Left colon (tissue), 2 donors: ENCODE measurements around the gene MS4A4A. TPM values are rescaled to one million over a fixed set of nuclear protein-coding genes. Genes with fewer than 3 reads are reported as not detected.
A peak's percentile ranks its signal among the peaks of the same experiment; 100 is the strongest.
"Not testable (repeated sequence)": the region's sequence is repeated elsewhere in the genome, so short reads cannot be mapped to it uniquely, and the experiment has no call there.

Experiments used
- ATAC-seq: fragments of 200-7000 bp; cut with Tn5 transposase; one replicate; pipeline ENCODE4 v1.9.1; 2020; ENCODE audit warnings: mild to moderate bottlenecking, moderate library complexity
- DNase-seq, 2 donors: peaks; one replicate each; pipeline ENCODE4 v3.0.0-alpha.2; 2020
- intact Hi-C, 2 donors: fragments of 100-400 bp; cut with DNase I in 1 of 2; cut with micrococcal nuclease in 1 of 2; formaldehyde crosslinking; loops; one replicate each; pipeline versions ENCODE4 v1.11.2 to v1.14.0; 2022; cut with DNase I, micrococcal nuclease
- total RNA-seq, 2 donors: library from RNA; stranded (reverse); fragmentation: NEBNext Ultra II Directional; extraction: Animal tissue kit (Norgen Biotek cat#: 25700); gene quantifications; one replicate each; pipeline ENCODE4 v1.2.1, GENCODE V29; 2021
- donor health status: DM: no; HTN: no; CAD: no.
- donor health status: DM: yes; HTN: yes; CAD: no.

Gene MS4A4A
- total RNA-seq, 2 donors from 2014 or later = 7.6 to 16.8 TPM

DNA sequence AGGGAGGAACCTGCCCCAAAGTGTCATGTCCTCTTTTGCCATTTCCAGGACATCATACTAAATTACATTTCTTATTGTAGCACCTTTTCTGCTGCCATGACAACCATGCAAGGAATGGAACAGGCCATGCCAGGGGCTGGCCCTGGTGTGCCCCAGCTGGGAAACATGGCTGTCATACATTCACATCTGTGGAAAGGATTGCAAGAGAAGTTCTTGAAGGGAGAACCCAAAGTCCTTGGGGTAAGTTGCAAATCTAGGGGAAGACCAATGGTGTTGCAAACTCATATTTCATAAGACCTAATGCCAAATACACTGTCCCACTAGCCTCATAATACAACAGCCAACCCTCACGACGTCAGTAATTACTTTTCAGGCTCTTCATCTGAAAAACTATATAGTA, 11.7 kb downstream of the MS4A4A start:
- intact Hi-C loops = no loop called here
- no peak for DNase-seq
- ATAC-seq = no peak

DNA sequence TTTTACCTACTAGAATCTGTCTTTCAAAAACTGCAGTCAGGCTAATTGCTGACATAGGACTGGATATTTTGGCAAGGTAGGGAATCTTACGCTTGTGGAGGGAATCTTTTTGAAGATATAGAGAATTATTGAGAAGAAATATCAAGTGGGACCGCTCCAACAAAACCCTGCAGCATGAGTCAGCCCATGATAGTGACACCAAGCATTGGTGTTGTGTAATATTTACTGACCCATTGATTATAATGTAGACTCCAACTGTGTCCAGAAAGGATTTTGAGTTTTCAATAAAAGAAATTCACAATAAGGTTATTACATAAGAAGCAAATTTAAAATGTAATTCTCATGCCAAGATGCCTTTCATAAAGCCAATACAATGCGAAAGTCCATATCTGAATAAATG, 20.7 kb downstream of the MS4A4A start:
- ATAC-seq (no peak), DNase-seq (no peak)
- intact Hi-C loops = no loop called here

DNA sequence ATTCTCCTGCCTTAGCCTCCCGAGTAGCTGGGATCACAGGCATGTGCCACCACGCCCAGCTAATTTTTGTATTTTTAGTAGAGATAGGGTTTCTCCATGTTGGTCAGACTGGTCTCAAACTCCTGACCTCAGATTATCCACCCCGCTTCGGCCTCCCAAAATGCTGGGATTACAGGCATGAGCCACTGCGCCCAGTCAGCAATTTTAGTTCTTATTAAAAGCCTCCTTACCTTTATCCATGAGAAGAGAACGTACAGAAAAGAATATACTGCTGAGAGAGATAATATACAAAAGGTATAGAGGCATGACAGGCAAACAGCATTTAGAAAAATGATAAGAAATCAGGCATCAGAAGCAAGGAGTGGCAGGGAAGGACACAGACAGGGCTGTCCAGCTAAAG, 21.4 kb downstream of the MS4A4A start:
- intact Hi-C loops, DNase-seq, ATAC-seq: not testable (repeated sequence)

DNA sequence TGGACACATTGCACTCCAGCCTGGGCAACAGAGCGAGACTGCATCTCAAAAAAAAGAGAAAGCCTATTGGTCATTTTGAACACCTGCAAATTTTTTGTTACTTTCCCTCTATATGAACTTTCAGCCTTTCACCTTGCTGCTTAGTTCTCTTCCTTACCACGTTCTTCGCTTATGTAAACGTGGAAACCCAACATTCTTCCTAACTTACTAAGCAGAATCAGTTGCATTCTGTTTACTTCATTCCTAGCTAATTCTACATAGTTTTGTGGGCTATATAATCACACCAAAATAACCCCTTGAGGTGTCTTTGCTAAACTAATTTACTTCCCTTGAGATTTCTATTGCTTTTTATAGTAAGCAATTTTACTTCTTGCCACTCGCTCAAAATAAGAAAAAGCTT, 23.2 kb downstream of the MS4A4A start:
- no peak for ATAC-seq
- no peak for DNase-seq
- intact Hi-C loops = no loop called here

DNA sequence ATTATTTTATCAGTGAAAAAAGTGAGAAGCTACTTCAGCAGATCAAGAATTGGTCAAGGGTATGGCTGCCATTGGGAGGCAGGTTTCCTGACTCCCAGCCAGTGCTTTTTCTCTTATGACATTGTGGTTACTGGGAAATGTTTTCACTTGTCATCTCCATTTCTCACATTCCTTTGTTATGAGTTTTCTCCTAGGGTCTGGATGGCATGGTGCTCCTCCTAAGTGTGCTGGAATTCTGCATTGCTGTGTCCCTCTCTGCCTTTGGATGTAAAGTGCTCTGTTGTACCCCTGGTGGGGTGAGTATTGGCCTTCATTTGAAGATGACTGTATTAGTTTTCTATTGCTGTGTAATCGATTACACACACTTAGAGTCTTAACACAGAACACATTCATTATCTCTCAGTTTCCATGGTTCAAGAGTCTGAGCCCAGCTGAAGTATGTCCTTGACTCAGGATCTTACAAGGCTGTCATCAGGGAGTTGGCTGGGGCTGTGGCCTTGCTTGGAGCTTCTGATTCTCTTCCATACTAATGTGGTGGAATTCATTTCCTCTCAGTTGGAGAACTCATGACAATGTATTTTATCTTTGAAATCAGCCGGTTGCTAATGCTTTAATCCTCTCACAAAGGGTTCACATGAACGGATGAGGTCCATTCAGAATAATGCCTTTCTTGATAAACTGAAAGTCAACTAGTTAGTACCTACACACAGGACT, 25.6 kb downstream of the MS4A4A start:
- ATAC-seq (no peak), DNase-seq (no peak)
- intact Hi-C loops = no loop called here

DNA sequence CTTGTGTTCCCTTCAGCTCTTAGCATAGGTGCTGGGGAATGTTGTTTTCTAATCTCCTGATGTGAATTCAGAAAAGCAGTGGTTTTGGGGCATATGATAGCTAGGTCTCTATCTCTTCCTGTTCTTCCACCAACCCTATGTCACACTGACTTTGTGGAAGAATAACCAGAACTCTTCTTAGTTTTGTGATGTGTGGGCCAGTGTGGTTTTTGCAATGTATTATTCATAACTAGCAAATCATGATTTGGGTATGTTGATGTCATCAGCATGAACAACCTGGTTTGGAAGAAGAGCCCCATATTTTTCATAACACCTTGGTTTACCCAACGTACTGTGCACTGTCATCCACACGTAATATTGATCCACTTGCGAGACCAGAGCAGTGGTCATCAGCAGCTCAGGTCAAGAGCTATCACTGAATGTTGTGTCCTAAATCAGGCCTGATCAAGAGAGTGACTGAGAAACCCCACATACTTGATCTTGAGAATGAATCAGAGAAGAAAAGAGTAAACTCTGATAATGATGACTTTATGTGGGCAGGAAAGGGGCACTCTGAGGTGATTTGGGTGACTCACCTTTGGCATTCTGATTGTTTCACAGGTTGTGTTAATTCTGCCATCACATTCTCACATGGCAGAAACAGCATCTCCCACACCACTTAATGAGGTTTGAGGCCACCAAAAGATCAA, 27.2 kb downstream of the MS4A4A start:
- no peak for ATAC-seq
- intact Hi-C loops = no loop called here
- no peak for DNase-seq

DNA sequence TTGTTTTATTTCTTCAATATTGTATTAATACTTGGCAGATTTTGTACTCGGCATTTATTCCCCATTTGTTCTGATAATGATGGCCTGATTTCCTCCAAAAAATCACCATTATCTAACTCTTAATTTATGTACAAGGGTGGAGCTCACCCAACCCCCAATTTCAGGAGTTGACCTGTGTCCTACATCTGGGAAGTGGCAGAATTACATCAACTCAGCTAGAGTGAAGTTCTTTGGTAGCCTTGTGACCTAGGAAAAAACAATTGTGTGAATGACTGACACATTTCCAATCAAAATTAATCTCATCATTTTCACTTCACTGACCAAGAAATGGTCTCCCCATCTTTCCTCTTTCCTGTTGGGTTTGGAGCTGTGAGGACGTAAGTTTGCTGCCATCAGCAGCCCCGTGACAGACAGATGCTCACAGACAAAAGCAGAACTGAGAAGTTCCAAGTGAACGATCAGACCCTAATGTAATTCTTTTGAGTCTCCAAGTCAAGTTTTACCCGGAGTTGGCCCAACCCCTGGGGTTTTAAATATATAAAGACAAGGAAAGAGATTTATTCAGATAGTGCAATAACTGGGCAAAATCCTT, 30.0 kb downstream of the MS4A4A start:
- no peak for DNase-seq

DNA sequence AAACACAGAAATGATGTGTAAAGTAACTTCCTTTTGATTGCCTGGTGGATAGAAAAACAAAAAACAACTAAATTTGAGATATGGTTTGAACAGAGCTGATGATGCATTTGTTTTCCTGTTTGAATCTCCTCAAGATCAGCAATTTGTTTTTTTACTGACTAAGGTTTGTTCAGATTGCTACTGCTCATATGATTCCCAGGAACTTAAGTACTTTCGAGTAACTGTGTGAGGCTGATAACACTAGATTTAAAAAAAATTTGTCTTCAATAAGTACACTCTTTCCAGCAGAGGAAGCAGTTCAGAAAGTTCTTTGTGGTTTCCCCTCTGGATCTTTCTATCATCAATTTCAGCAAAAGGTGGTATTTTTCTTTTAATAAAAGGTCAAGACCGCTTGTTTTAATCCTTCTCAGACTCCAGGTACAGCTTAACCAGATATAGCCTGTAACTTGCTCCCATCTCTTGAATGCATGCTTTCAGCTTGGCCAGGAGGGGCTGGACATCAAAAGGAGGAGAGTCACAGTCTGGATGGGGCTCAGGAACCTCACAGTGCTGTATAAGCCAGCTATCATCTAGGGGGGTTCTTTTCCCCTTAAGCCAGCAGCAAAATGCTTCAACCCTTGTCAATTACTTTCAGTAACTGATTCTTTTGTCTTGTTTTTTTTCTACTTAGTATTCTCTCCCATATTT, 34.3 kb downstream of the MS4A4A start:
- ATAC-seq (no peak), DNase-seq (no peak)
- intact Hi-C loops = no loop called here

More for the DNA sequence above, 30.0 kb downstream of the MS4A4A start:
- no peak for ATAC-seq
- intact Hi-C loops = no loop called here

DNA sequence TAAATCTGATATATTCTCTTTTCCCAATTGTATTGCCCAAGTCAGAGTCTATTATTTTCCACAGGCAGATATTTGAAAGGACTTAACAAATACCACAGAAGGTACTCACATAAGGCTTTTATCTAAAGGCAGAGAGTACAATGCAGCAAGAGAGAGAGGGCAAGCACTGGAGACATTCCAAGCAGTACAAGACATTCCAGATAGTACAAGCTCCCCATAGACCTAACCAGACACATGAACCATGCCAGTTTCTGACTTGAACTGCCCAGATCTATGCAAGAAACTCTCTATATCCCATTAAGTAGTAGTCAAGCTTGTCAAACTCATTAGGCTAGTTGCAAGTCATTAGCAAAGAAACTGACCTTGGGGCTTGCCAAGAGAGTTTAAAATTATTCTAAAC, 35.4 kb downstream of the MS4A4A start:
- DNase-seq (no peak), ATAC-seq (no peak)
- intact Hi-C loops = no loop called here

DNA sequence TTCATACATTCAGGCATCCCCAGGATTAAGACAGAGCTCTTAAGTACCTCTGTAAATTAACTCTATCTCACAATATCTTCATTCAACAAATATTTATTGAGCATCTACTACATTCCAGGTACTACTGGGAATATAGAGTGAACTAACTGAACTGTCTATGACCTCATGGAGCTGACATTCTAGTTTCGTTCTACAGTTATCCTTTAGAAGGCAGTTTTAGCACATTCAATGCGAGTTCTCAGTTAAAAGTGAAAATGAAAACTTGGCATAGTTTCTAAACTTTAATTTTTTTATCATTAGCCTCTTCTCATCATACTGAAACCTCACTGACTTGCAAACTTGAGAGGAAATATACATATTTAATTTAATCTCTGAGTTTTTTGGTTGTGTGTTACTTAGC, 35.9 kb downstream of the MS4A4A start:
- intact Hi-C loops = no loop called here
- no peak for DNase-seq
- no peak for ATAC-seq

DNA sequence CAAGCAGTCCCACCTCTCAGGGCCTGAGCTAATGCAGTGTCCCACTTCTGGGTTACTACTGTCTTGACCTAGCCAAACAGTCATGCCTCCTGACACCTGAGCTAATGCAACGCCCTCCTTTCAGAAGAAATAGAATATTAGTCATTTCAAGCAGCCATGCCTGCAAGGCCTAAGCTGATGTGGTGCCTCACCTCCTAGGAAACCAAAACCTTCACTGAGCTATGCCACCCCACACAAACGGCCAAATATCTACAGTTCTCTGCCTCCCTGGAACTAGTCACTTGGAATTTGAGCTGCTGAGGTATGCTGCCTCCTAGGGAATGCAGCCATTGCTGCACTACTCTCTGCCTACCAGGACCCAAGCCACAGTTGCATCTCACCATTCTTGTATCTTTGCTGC, 38.3 kb downstream of the MS4A4A start:
- no peak for ATAC-seq
- intact Hi-C loops = no loop called here
- no peak for DNase-seq

DNA sequence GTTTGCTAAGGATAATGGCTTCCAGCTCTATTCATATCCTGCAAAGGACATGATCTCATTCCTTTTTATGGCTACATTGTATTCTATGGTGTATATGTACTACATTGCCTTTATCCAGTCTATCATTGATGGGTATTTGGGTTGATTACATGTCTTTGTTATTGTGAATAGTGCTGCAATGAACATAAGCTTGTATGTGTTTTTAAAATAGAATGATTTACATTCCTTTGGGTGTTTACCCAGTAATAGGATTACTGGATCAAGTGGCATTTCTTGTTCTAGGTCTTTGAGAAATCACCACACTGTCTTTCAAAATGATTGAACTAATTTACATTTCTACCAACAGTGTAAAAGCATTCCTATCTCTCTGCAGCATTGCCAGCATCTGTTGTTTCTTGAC, 40.6 kb downstream of the MS4A4A start:
- intact Hi-C loops = no loop called here
- no peak for ATAC-seq
- DNase-seq = no peak

DNA sequence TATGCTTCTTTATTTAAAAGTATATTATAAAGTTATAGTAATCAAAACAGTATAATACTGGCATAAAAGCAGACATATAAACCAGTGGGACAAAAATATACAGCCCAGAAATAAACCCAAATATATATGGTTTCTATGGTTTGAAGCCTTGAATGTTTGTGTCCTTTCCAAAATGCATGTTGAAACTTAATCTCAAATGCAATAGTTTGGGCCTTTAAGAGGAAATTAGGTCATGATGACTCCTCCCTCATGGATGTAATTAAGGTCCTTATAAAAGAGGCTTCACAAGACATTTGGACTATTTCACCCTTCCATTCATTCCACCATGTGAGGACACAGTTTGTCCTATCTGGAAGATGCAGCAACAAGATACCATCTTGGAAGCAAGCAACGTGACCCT, 46.5 kb downstream of the MS4A4A start, which contains the start of gene MS4A6E:
MS4A6E (plus strand) TSS at position 301 of the 400 bp plus-strand sequence. CDS start 7,641 bp downstream, outside the sequence.
- ATAC-seq (no peak), DNase-seq (no peak)
- intact Hi-C loops = no loop called here

DNA sequence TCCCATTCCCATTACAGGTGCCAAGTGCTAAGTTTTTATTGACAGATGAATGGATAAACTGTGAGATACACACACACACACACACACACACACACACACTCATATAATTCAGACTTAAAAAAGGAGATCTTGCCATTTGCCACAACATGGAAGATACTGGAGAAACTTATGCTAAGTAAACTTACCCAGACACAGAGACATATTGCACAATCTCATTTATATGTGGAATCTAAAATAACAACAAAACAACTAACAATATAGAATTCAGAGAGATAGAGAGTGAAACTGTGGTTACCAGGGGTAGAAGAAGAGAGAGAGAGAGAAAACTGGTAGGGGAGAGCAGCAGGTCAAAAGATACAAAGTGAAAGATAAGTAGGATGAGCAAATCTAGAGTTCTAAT, 48.0 kb downstream of the MS4A4A start:
- intact Hi-C loops = no loop called here
- DNase-seq (no peak), ATAC-seq (no peak)

DNA sequence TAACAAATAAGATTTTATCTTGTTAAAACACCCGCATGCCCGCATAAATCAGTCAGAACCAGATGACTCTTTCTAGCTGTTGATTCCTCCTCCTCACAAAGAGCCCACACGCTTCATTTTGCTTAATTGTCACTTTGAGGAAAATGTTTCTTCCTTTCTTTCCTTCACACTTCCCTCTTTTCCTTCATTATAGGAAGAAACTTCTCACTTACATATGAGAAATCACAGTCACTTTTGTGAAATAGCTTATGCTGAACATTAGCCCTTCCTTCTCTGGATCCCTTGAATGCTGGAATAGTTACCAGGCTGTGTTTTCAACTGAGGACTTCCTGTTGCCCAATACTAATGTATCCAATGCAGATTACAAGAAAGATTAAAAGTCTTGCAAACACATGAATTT, 52.4 kb downstream of the MS4A4A start:
- no peak for DNase-seq
- intact Hi-C loops = no loop called here
- ATAC-seq = no peak

DNA sequence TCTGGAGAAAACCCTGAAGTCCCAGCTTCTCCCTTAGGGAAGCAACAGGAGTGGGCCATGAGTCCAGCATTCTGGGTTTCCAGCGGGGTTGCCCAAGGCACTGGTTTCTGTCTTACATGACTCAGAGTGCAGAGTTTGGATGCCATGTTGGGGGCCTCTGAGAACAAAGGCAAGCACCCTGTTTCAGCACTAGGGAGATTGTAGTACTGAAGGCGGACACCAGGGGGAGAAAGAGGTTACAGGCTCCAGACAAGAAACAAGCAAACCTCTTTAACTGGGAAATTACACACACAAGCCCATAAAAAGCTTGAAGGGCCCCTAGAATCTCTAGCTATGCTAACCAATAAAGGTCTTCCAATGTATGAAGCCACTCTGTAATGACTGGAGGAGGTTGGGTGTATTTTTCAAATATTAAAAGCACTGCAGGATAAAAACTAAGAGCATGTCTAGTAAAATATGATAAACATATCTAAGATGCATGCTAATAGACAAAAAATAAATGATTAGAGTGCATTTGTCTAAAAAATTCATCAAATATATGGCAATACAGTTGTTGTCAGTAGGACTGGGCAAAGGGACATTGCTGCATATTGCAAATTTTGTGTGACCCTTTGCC, 53.6 kb downstream of the MS4A4A start:
- intact Hi-C loops = no loop called here
- peak; percentile 66 for ATAC-seq

DNA sequence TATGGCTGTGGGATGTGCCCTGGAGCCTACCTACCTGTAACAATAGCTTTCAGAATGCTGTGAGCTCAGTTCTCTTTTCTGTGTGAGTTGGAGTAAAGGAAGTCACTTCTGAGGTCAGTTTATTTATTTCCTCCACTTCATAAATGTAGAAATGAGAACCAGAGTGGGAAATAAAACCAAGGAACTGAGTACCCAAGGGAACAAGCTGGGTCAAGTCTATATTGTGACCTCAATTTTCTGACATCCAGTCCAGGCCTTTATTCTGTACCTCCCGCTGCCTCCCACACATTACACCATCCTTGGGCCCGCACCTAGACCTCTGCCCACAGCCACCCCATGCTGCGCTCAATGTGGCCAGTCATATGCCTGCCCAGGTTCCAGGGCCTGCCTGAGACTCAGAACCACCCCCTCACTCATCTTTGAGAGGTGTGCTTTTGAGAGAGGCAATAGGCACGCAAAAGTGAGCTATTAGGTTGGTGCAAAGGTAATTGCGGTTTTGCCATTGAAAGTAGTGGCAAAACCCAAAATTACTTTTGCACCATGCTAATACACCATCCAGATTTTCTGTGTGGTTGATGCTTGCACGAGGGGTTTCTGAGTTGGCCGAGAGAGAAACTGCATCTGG, 56.4 kb downstream of the MS4A4A start:
- ATAC-seq (no peak), DNase-seq (no peak)
- intact Hi-C loops = no loop called here

More for the DNA sequence above, 53.6 kb downstream of the MS4A4A start:
- peak; percentile 34 to 75 for DNase-seq

DNA sequence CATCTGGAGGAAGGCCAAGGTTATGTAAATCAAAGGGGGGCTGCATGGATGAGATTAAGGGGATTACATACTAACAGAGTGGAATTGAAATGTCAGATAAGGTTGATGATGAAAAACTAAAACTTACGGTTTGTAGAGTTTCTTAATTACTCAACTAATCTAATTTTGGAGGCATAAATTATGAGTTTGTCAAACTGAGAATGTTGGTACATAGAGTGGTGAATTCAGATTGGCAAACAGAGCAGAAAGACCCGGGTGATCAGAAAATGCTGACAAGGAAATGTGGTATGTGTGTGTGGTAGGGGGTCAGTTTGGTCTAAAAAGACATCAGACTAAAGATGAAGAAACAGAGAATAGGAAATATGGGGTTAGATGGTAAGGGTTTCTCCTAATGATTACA, 57.6 kb downstream of the MS4A4A start:
- intact Hi-C loops = no loop called here
- no peak for DNase-seq
- ATAC-seq = no peak

DNA sequence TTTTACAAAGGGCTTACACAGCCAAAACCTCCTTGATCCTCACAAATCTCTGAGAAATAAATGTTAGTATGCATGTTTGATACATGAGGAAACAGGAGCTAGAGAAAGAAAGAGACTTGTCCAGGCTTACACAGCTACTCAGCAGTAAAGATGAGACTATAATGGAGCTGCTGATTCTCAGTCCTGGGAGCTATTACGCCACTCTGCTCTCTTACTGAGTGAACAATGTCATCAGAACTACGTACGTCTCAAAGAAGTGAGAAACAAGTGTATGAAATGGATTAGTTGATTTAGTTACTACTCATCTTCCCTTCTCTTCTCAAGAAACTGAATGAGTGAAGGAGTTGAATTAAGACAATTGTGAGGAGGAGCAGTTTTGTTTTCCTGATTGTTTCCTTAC, 58.9 kb downstream of the MS4A4A start:
- intact Hi-C loops = no loop called here
- DNase-seq (no peak), ATAC-seq (no peak)
